Measurements from ENCODE around the gene FAM90A1.
"Not testable (repeated sequence)": the region's sequence is repeated elsewhere in the genome, so short reads cannot be mapped to it uniquely, and the experiment has no call there.

FAM90A1 gene, protein sequence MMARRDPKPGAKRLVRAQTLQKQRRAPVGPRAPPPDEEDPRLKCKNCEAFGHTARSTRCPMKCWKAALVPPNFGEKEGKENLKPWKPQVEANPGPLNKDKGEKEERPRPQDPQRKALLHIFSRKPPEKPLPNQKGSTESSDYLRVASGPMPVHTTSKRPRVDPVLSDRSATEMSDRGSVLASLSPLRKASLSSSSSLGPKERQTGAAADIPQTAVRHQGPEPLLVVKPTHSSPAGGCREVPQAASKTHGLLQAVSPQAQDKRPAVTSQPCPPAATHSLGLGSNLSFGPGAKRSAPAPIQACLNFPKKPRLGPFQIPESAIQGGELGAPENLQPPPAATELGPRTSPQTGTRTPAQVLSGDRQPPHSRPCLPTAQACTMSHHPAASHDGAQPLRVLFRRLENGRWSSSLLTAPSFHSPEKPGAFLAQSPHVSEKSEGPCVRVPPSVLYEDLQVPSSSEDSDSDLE

GRCh38 chr12:8226992-8227731, at the start of gene FAM90A1:
FAM90A1 (minus strand) TSS chr12:8227618; CDS start chr12:8224832, 2,786 bp downstream.
- not testable (repeated sequence) for DNase-seq (ENCODE audit: insufficient read length, low spot score); FAIRE-seq

DNA sequence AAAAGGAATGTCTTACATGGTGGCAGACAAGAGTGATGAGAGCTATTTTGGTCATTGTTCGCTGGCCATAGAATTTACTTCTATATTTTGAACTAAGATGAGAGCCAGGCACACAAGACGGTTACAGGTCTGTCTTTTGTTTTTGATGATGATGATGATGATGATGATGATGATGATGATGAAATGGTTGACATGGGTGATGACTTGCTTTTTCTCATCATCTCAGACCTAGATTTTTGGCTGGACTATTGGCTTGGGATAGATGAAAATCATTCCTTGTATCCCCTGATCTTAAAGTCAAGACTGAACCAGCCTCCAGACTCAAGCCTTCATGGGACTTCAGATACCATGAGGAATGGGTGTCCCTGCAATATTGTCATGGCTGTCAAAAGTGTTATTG, 49.0 kb upstream of the FAM90A1 start:
- not testable (repeated sequence) for DNase-seq (ENCODE audit: insufficient read length, low spot score); FAIRE-seq

GRCh38 chr12:8266706-8267105, 39.3 kb upstream of the FAM90A1 start:
- not testable (repeated sequence) for FAIRE-seq; DNase-seq (ENCODE audit: insufficient read length, low spot score)

GRCh38 chr12:8264236-8264635, 36.8 kb upstream of the FAM90A1 start:
- DNase-seq (ENCODE audit: insufficient read length, low spot score); FAIRE-seq: not testable (repeated sequence)

GRCh38 chr12:8261111-8261554, 33.7 kb upstream of the FAM90A1 start:
- DNase-seq (ENCODE audit: insufficient read length, low spot score); FAIRE-seq: not testable (repeated sequence)

DNA sequence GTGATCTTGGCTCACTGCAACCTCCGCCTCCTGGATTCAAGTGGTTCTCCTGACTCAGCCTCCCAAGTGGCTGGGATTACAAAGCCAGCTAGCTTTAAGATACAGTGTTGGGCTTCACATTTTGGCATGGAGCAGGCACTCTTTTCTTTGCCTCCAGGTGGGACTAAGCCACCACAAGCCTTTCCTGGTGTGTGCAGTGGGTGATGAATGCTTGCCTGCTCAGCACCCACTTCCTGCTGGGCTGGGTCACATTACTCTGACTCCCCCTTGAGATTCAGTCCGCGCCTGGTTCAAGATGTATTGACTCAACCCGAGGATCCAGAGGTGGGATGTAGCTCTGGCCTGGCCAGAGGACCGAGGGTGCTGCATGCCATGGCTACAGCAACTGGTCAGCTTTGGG, 28.9 kb upstream of the FAM90A1 start:
- FAIRE-seq; DNase-seq (ENCODE audit: insufficient read length, low spot score): not testable (repeated sequence)

DNA sequence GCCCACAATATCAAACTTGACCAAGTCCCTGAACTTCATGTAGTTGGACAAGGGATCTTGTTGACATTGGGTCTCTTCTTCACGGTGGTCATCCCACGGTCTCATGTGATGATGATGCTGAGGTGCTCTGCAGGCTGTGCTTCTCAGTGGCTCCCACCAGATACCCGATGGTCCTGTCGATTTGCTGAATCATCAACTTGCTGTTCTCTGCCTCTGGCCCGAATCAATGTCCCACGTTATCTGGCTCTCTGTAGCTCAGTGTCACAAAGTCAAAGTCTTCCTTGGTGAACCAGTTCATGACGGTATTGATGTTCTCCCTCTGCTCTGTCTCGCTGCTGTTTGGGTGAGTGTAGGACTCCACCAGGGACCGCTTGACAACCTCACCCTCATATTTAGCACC, 27.3 kb upstream of the FAM90A1 start:
- not testable (repeated sequence) for DNase-seq (ENCODE audit: insufficient read length, low spot score); FAIRE-seq

DNA sequence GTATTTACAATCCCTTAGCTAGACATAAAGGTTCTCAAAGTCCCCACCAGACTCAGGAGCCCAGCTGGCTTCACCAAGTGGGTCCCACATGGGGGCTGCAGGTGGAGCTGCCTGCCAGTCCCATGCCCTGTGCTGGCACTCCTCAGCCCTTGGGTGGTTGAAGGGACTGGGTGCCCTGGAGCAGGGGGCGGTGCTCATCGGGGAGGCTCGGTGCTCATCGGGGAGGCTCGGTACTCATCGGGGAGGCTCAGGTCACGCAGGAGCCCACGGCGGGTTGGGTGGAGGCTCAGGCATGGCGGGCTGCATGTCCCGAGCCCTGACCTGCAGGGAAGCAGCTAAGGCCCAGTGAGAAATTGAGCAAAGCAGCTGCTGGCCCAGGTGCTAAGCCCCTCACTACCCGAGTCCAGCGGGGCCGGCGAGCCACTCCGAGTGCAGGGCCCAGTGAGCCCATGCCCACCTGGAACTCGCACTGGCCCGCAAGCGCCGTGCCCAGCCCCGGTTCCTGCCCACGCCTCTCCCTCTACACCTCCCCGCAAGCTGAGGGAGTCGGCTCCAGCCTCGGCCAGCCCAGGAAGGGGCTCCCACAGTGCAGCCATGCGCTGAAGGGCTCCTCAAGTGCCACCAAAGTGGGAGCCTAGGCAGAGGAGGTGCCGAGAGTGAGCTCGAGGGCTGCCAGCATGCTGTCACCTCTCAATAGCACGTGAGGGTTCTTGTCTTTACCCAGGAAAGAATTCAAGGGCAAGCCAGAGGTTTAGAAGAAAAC, 24.8 kb upstream of the FAM90A1 start:
- DNase-seq (ENCODE audit: insufficient read length, low spot score); FAIRE-seq: not testable (repeated sequence)

DNA sequence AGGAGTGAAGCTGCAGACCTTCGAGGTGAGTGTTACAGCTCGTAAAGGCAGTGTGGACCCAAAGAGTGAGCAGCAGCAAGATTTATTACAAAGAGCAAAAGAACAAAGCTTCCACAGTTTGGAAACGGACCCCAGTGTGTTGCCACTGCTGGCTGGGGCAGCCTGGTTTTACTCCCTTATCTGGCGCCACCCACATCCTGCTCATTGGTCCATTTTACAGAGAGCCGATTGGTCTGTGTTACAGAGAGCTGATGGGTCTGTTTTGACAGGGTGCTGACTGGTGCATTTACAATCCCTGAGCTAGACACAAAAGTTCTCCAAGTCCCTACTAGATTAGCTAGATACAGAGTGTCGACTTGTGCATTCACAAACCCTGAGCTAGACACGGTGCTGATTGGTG, 24.2 kb upstream of the FAM90A1 start:
- DNase-seq (ENCODE audit: insufficient read length, low spot score); FAIRE-seq: not testable (repeated sequence)

DNA sequence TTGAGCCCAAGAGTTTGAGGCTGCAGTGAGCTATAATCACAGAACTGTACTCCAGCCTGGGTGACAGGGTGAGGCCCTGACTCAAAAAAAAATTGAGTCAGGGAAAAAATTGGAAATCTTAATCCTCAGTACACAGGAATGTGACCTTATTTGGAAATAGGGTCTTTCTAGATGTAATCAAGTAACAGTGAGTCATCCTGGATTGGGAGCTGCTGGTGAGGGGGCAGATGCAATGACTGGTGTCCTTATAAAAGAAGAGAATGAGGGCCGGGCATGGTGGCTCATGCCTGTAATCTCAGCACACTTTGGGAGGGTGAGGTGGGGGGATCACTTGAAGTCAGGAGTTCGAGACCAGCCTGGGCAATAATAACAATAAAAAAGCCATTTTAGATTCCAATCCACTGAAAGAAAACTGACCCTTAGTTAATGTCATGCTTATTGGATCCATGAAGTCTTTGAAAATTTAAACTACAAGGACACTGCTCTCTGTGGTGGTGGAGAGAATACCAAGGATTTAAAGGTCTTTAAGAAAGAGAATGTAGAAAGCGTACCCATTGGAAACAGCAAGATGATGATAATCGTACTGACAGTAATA, 19.6 kb upstream of the FAM90A1 start:
- FAIRE-seq; DNase-seq (ENCODE audit: insufficient read length, low spot score): not testable (repeated sequence)

DNA sequence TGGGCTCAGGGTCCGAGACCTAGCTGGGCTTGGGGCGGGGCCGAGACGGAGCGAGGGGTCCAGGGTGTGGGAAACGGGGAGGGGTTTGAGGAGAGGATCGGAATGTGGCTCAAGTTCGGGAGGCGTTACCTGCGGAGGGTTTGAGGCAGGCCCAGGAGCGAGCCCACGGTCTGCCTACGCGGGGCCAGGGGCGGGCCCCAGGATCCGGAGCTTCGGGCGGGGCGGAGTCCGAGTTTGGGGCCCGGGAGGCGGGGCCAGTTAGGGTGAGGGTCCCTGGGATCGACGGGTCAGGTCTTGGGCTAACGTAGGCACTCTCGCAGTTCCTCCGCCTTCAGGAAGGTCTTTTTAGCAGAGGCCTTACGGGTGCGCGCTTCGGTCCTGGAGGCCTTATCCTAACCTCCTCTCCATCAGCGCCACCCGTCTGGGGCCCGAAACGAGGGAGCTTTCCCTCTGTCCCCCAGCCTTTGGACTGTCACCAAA, 16.3 kb upstream of the FAM90A1 start:
- not testable (repeated sequence) for FAIRE-seq; DNase-seq (ENCODE audit: insufficient read length, low spot score)

DNA sequence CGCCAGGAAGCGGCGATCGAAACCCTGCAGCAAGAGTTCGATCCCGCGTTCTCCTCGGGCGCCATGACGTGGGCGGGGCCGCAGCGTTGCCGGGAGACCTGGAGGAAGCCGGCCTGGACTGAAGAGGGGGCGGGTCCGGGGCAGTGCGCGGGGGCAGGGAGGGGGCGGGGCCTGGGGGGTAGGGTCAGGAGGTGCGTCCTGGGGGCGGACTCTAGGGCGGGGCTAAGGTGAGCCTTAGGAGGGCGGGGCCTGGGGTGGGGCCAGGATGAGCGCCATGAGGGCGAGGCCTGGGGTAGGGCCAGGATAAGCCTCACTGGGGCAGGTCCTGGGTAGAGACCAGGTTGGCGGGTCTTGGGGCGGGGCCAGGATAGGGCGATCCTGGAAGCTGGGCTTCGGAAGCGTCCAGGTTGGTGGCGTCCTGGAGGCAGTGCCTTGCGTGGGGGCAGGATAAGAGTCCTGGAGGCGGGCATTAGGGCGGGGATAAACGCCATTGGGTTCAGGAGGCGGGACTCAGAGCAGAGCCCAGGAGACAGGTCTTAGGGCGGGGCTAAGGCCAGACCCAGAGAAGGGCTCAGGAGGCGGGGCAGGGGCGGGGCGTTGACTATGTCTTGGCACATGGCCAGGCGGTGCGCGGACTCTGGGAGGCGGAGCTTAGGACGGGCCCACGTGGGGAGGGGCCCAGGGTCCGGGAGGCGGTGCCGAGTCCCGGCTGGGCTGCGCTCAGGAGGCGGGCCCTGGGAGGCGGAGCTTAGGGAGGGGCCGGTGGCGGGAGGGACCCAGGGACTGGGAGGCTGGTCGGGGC, 15.7 kb upstream of the FAM90A1 start:
- FAIRE-seq = peak; percentile 28
- peak; percentile 59 for DNase-seq (ENCODE audit: insufficient read length, low spot score)

DNA sequence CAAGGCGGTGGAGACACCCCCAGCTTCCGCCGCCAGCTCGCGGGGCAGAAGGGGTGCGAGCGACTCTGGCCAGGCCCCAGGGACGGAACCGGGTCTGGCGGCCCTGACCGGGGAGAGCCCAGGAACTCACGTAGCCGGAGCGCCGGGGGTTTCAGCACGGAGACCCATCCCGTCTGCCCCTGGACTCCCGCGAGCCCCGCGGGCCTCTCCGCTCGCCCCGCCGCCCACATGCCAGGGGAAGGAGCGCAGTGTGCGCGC, 15.1 kb upstream of the FAM90A1 start:
- FAIRE-seq; DNase-seq (ENCODE audit: insufficient read length, low spot score): not testable (repeated sequence)

- FAIRE-seq; DNase-seq (ENCODE audit: insufficient read length, low spot score): not testable (repeated sequence)
These were observed 14.7 kb upstream of the FAM90A1 start for GRCh38 chr12:8241917-8242621.

GRCh38 chr12:8240340-8241114, 13.1 kb upstream of the FAM90A1 start:
- FAIRE-seq = not testable (repeated sequence)

DNA sequence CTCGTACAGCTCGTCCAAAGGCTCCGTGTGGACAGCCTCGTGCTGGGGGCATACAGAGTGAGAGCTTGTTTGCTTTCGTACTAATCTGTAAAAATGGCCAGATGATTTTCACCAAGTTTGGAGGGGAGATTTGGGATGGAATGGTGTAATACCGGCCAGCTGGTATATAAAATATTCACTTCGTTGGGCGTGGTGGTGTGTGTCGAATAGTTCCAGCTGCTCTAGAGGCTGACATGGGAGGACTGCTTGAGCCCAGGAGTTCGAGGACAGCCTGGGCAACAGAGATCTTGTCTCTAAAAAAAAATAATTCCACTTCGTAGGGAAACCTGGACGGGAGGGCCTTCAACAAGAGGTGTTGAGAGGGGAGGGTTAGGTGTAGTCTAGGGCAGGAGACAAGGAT, 9.6 kb upstream of the FAM90A1 start:
- DNase-seq (ENCODE audit: insufficient read length, low spot score); FAIRE-seq: not testable (repeated sequence)

More at GRCh38 chr12:8240340-8241114, 13.1 kb upstream of the FAM90A1 start:
- DNase-seq (ENCODE audit: insufficient read length, low spot score) = not testable (repeated sequence)

- not testable (repeated sequence) for DNase-seq (ENCODE audit: insufficient read length, low spot score); FAIRE-seq
These were observed 8.1 kb upstream of the FAM90A1 start for GRCh38 chr12:8235316-8236157.

Measured in GM19239 (cell line).